HG02798 (cell line): ENCODE measurements around the gene GAPT.

ENCODE experiments used
- ATAC-seq: cut with Tn5 transposase; IDR thresholded peaks from one replicate; pipeline ENCODE4 v1.9.1; 2021; ENCODE audit warnings: mild to moderate bottlenecking; ENCODE audit not compliant: unreplicated experiment, poor library complexity

The GAPT gene

GRCh38 chr5:58460002-58460731 lies 31.1 kb upstream of the GAPT start, which contains the start of gene PLK2:
Gene PLK2, minus strand, starts transcription at chr5:58460086. Its CDS starts 127 bp downstream, at chr5:58459959.
- peak; percentile 81 for ATAC-seq

GRCh38 chr5:58460732-58461286 lies 30.4 kb upstream of the GAPT start:
- ATAC-seq = peak; percentile 71

GRCh38 chr5:58462154-58462553 lies 29.1 kb upstream of the GAPT start:
- no peak for ATAC-seq

GRCh38 chr5:58462623-58463230 lies 28.5 kb upstream of the GAPT start:
- no peak for ATAC-seq

GRCh38 chr5:58466939-58467338 lies 24.3 kb upstream of the GAPT start:
- ATAC-seq = peak; percentile 100

GRCh38 chr5:58469896-58470295 lies 21.3 kb upstream of the GAPT start:
- no peak for ATAC-seq

GRCh38 chr5:58475404-58475803 lies 15.8 kb upstream of the GAPT start:
- no peak for ATAC-seq

- ATAC-seq = no peak
These were observed 13.4 kb upstream of the GAPT start for GRCh38 chr5:58477760-58478376.

GRCh38 chr5:58481066-58481676 lies 10.1 kb upstream of the GAPT start:
- ATAC-seq = no peak

- no peak for ATAC-seq
These were observed 9.4 kb upstream of the GAPT start for GRCh38 chr5:58481828-58482227.

GRCh38 chr5:58482536-58482935 lies 8.7 kb upstream of the GAPT start:
- ATAC-seq = no peak

- ATAC-seq = no peak
These were observed 6.7 kb upstream of the GAPT start for GRCh38 chr5:58484505-58484904.

GRCh38 chr5:58486290-58486689 lies 4.9 kb upstream of the GAPT start:
- no peak for ATAC-seq

- ATAC-seq = peak; percentile 53
These were observed 709 bp upstream of the GAPT start for GRCh38 chr5:58490402-58491050.

GRCh38 chr5:58493141-58493540 lies 1.9 kb downstream of the GAPT start:
- ATAC-seq = no peak

GRCh38 chr5:58496488-58496887 lies 5.3 kb downstream of the GAPT start:
- no peak for ATAC-seq

- no peak for ATAC-seq
These were observed 6.2 kb downstream of the GAPT start for GRCh38 chr5:58497386-58497785.

GRCh38 chr5:58497921-58498320 lies 6.7 kb downstream of the GAPT start:
- ATAC-seq = no peak

- no peak for ATAC-seq
These were observed 7.2 kb downstream of the GAPT start for GRCh38 chr5:58498340-58498942.

- no peak for ATAC-seq
These were observed 8.0 kb downstream of the GAPT start for GRCh38 chr5:58499231-58499630.
